ENCODE results near the gene OGFRL1. TPM values are rescaled to one million over a fixed set of nuclear protein-coding genes. Genes with fewer than 3 reads are reported as not detected.

OGFRL1 gene
- polyA plus RNA-seq, 1 donor from 2014 or later, result 8.3 TPM

DNA sequence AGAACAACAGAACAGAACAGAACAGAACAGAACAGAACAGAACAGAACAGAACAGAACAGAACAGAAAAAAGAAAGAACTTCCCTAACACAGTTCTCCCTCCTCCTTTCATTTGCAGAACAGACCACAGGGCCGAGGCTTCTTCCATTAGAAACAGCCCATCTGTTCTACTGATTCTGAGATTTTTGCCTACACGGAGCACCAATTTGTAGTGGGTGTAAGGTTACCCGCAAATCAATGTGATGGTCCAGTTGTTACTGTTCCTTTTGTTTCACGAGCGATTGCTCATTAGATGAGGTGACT lies 734 bp upstream of the OGFRL1 start:
- Histone ChIP-seq H2AFZ (ENCODE audit: low read depth, low read length) (no peak overlapping the region), H3K4me3 (ENCODE audit: low read length) (peak overlapping the region; percentile 72), H3K4me2 (ENCODE audit: low read length) (no peak overlapping the region), H3F3A (ENCODE audit: insufficient read depth, low read length, poor library complexity, severe bottlenecking) (no peaks in the 10 kb centered on the region), H3K79me2 (replicated peaks; ENCODE audit: insufficient read depth, low read length) (no peaks in the 10 kb centered on the region), H3K36me3 (ENCODE audit: insufficient read depth, low read length) (no peaks in the 10 kb centered on the region), H3K27ac (ENCODE audit: low read length) (no peak overlapping the region), H3K9ac (ENCODE audit: low read length) (peak overlapping the region; percentile 67), H3K9me3 (ENCODE audit: low read length) (no peaks in the 10 kb centered on the region), H4K20me1 (ENCODE audit: insufficient read depth) (no peaks in the 10 kb centered on the region), H3K27me3 (ENCODE audit: insufficient read depth, low read depth, low read length) (no peaks in the 10 kb centered on the region), H3K9me2 (ENCODE audit: insufficient read depth, low read length) (no peaks in the 10 kb centered on the region)
- no peak for TF ChIP-seq SMC3 (conservative IDR thresholded peaks at IDR 0.05; ENCODE audit: poor library complexity)
- TF ChIP-seq EP300 (conservative IDR thresholded peaks at IDR 0.05; ENCODE audit: poor library complexity, severe bottlenecking), result no peak
- TF ChIP-seq, protein P1, sequence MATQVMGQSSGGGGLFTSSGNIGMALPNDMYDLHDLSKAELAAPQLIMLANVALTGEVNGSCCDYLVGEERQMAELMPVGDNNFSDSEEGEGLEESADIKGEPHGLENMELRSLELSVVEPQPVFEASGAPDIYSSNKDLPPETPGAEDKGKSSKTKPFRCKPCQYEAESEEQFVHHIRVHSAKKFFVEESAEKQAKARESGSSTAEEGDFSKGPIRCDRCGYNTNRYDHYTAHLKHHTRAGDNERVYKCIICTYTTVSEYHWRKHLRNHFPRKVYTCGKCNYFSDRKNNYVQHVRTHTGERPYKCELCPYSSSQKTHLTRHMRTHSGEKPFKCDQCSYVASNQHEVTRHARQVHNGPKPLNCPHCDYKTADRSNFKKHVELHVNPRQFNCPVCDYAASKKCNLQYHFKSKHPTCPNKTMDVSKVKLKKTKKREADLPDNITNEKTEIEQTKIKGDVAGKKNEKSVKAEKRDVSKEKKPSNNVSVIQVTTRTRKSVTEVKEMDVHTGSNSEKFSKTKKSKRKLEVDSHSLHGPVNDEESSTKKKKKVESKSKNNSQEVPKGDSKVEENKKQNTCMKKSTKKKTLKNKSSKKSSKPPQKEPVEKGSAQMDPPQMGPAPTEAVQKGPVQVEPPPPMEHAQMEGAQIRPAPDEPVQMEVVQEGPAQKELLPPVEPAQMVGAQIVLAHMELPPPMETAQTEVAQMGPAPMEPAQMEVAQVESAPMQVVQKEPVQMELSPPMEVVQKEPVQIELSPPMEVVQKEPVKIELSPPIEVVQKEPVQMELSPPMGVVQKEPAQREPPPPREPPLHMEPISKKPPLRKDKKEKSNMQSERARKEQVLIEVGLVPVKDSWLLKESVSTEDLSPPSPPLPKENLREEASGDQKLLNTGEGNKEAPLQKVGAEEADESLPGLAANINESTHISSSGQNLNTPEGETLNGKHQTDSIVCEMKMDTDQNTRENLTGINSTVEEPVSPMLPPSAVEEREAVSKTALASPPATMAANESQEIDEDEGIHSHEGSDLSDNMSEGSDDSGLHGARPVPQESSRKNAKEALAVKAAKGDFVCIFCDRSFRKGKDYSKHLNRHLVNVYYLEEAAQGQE (IDR thresholded peaks at IDR 0.05; ENCODE audit: borderline replicate concordance), result no peak
- TF ChIP-seq EZH2 (IDR thresholded peaks at IDR 0.05; ENCODE audit: borderline replicate concordance, insufficient read depth, low read length, poor library complexity, severe bottlenecking), result no peak
- TF ChIP-seq, protein P2, sequence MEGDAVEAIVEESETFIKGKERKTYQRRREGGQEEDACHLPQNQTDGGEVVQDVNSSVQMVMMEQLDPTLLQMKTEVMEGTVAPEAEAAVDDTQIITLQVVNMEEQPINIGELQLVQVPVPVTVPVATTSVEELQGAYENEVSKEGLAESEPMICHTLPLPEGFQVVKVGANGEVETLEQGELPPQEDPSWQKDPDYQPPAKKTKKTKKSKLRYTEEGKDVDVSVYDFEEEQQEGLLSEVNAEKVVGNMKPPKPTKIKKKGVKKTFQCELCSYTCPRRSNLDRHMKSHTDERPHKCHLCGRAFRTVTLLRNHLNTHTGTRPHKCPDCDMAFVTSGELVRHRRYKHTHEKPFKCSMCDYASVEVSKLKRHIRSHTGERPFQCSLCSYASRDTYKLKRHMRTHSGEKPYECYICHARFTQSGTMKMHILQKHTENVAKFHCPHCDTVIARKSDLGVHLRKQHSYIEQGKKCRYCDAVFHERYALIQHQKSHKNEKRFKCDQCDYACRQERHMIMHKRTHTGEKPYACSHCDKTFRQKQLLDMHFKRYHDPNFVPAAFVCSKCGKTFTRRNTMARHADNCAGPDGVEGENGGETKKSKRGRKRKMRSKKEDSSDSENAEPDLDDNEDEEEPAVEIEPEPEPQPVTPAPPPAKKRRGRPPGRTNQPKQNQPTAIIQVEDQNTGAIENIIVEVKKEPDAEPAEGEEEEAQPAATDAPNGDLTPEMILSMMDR (IDR thresholded peaks at IDR 0.05; ENCODE audit: poor library complexity, severe bottlenecking), result no peak
- TF ChIP-seq TAF1 (IDR thresholded peaks at IDR 0.05; ENCODE audit: low read depth), result no peak
- no peak for TF ChIP-seq MXI1 (conservative IDR thresholded peaks at IDR 0.05; ENCODE audit: poor library complexity, severe bottlenecking)
- TF ChIP-seq POLR2AphosphoS5 (IDR thresholded peaks at IDR 0.05), result no peak
- TF ChIP-seq RAD21 (conservative IDR thresholded peaks at IDR 0.05), result no peak

DNA sequence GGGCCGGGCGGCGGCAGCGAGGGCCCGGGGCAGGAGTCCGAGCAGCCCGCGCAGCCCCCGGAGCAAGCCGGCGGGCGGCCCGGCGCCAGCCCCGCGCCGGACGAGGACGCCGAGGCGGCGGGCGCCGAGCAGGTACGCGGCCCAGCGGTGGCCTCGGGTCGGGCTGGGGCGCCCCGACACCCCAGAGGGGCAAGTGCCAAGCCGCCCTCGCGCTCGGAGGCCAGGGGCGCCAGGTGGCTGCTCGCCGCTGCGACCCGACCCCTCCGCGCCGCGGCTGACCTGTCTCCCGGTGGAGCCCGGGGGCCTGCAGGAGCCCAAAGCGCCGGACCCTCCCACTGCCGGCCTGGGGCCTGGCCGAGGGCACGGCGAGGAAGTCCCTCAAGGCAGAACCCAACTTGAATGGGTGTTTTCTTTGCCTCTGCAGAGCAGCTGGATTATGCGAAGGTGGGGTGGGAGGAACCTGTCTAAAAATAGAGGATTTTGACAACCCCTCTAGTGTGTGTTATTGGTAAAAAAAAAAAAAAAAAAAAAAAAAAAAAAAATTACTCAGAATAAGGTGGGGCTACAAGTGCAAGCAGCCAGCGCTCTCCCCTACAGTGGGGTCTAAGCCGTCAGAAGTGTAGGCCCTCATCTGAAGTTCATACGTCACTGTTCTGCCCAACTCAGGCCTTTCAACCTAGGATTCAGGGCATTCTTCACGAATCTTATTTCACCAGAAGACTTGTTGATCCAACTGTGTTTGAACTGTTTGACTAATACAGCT lies 609 bp downstream of the OGFRL1 start:
- Histone ChIP-seq H3K9me3 (ENCODE audit: low read length) (no peaks in the 10 kb centered on the region), H3K4me3 (ENCODE audit: low read length) (peak overlapping the region; percentile 72), H3K36me3 (ENCODE audit: insufficient read depth, low read length) (no peaks in the 10 kb centered on the region), H3K27ac (ENCODE audit: low read length) (no peak overlapping the region), H3K27me3 (ENCODE audit: insufficient read depth, low read depth, low read length) (no peaks in the 10 kb centered on the region), H2AFZ (ENCODE audit: low read depth, low read length) (no peak overlapping the region), H3K9me2 (ENCODE audit: insufficient read depth, low read length) (no peaks in the 10 kb centered on the region), H3K79me2 (replicated peaks; ENCODE audit: insufficient read depth, low read length) (no peaks in the 10 kb centered on the region), H3F3A (ENCODE audit: insufficient read depth, low read length, poor library complexity, severe bottlenecking) (no peaks in the 10 kb centered on the region), H3K4me2 (ENCODE audit: low read length) (peak overlapping the region; percentile 32), H3K9ac (ENCODE audit: low read length) (peak overlapping the region; percentile 67), H4K20me1 (ENCODE audit: insufficient read depth) (no peaks in the 10 kb centered on the region)
- TF ChIP-seq EZH2 (IDR thresholded peaks at IDR 0.05; ENCODE audit: borderline replicate concordance, insufficient read depth, low read length, poor library complexity, severe bottlenecking), result no peak
- no peak for TF ChIP-seq SMC3 (conservative IDR thresholded peaks at IDR 0.05; ENCODE audit: poor library complexity)
- no peak for TF ChIP-seq POLR2AphosphoS5 (IDR thresholded peaks at IDR 0.05)
- TF ChIP-seq, protein P2 (IDR thresholded peaks at IDR 0.05; ENCODE audit: poor library complexity, severe bottlenecking), result no peak
- no peak for TF ChIP-seq RAD21 (conservative IDR thresholded peaks at IDR 0.05)
- TF ChIP-seq TAF1 (IDR thresholded peaks at IDR 0.05; ENCODE audit: low read depth), result no peak
- no peak for TF ChIP-seq EP300 (conservative IDR thresholded peaks at IDR 0.05; ENCODE audit: poor library complexity, severe bottlenecking)
- TF ChIP-seq, protein P1 (IDR thresholded peaks at IDR 0.05; ENCODE audit: borderline replicate concordance), result no peak
- TF ChIP-seq MXI1 (conservative IDR thresholded peaks at IDR 0.05; ENCODE audit: poor library complexity, severe bottlenecking), result no peak
